ENCODE measurements around the gene DNAJB8. TPM values are rescaled to one million over a fixed set of nuclear protein-coding genes. Genes with fewer than 3 reads are reported as not detected.

Gene DNAJB8
- total RNA-seq, 1 experiment from 2014 or later: not detected

- ChIA-PET CTCF (no interaction called here), POLR2A (ENCODE audit: unreplicated experiment) (no interaction called here)
- Histone ChIP-seq H3K9ac (ENCODE audit: low read length) (no peak overlapping the region), H3K79me2 (ENCODE audit: low read length) (no peaks in the 10 kb centered on the region), H3K4me3 (ENCODE audit: low read length) (no peak overlapping the region), H3K36me3 (ENCODE audit: low read depth, low read length) (no peaks in the 10 kb centered on the region), H3K27ac (ENCODE audit: low read length) (no peak overlapping the region), H3K4me1 (ENCODE audit: insufficient read depth, low read length) (peaks cover 10% of the 10 kb centered on the region), H2AFZ (ENCODE audit: low read length) (no peak overlapping the region), H4K20me1 (ENCODE audit: low read length) (no peaks in the 10 kb centered on the region), H3K9me3 (ENCODE audit: low read length) (no peaks in the 10 kb centered on the region), H3F3A (ENCODE audit: low read length, unreplicated experiment) (no peaks in the 10 kb centered on the region), H3K9me2 (replicated peaks; ENCODE audit: low read length) (no peaks in the 10 kb centered on the region), H3K4me2 (ENCODE audit: low read length) (no peak overlapping the region), H3K27me3 (ENCODE audit: low read length) (no peaks in the 10 kb centered on the region)
- DNase-seq (no peak), ATAC-seq (no peak)
- BruUV-seq (replicated peaks): no TSS peak
- TF ChIP-seq, protein P1, sequence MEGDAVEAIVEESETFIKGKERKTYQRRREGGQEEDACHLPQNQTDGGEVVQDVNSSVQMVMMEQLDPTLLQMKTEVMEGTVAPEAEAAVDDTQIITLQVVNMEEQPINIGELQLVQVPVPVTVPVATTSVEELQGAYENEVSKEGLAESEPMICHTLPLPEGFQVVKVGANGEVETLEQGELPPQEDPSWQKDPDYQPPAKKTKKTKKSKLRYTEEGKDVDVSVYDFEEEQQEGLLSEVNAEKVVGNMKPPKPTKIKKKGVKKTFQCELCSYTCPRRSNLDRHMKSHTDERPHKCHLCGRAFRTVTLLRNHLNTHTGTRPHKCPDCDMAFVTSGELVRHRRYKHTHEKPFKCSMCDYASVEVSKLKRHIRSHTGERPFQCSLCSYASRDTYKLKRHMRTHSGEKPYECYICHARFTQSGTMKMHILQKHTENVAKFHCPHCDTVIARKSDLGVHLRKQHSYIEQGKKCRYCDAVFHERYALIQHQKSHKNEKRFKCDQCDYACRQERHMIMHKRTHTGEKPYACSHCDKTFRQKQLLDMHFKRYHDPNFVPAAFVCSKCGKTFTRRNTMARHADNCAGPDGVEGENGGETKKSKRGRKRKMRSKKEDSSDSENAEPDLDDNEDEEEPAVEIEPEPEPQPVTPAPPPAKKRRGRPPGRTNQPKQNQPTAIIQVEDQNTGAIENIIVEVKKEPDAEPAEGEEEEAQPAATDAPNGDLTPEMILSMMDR (conservative IDR thresholded peaks at IDR 0.05; ENCODE audit: low read depth, low read length): no peak
- TF ChIP-seq EZH2 (IDR thresholded peaks at IDR 0.05; ENCODE audit: low read length, unreplicated experiment): no peak
- TF ChIP-seq EZH2phosphoT487 (IDR thresholded peaks at IDR 0.05; ENCODE audit: borderline replicate concordance, low read length): no peak
- intact Hi-C loops (cut with micrococcal nuclease): loop anchor here (10.0 kb wide), 1 partner anchor 78 kb away; no protein-coding TSS in a partner anchor
Measured at GRCh38 chr3:128506754-128507153, 40.1 kb upstream of the DNAJB8 start.

DNA sequence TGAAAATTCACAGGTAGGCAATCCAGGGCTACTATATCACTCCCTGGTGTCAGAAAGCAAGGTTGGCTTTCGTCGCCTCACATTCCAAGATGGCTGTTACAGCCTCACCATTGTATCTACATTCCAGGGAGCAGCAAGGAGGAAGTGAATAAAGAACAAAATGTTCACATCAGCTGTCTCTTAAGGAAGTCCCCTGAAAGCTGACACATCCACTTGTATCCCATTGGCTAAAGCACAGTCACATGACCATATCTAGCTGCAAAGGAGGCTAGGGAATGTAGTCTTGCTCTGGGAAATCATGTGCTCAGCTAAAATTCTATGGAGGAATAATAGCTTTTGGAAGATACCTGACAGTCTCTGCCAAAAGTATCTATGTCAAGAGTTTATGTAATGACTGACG lies 39.1 kb upstream of the DNAJB8 start:
- intact Hi-C loops (cut with micrococcal nuclease): loop anchor here (10.0 kb wide), 1 partner anchor 79 kb away; no protein-coding TSS in a partner anchor
- Histone ChIP-seq H3K27me3 (ENCODE audit: low read length) (no peaks in the 10 kb centered on the region), H2AFZ (ENCODE audit: low read length) (no peak overlapping the region), H3K9ac (ENCODE audit: low read length) (no peak overlapping the region), H3K36me3 (ENCODE audit: low read depth, low read length) (no peaks in the 10 kb centered on the region), H3K4me1 (ENCODE audit: insufficient read depth, low read length) (peaks cover 10% of the 10 kb centered on the region), H3K9me2 (replicated peaks; ENCODE audit: low read length) (no peaks in the 10 kb centered on the region), H3K79me2 (ENCODE audit: low read length) (no peaks in the 10 kb centered on the region), H3K27ac (ENCODE audit: low read length) (no peak overlapping the region), H3K9me3 (ENCODE audit: low read length) (no peaks in the 10 kb centered on the region), H3K4me2 (ENCODE audit: low read length) (no peak overlapping the region), H3K4me3 (ENCODE audit: low read length) (no peak overlapping the region), H3F3A (ENCODE audit: low read length, unreplicated experiment) (no peaks in the 10 kb centered on the region), H4K20me1 (ENCODE audit: low read length) (no peaks in the 10 kb centered on the region)
- TF ChIP-seq, protein P1 (conservative IDR thresholded peaks at IDR 0.05; ENCODE audit: low read depth, low read length): no peak
- TF ChIP-seq EZH2phosphoT487 (IDR thresholded peaks at IDR 0.05; ENCODE audit: borderline replicate concordance, low read length) (no peak), EZH2 (IDR thresholded peaks at IDR 0.05; ENCODE audit: low read length, unreplicated experiment) (no peak)
- POLR2A ChIA-PET (ENCODE audit: unreplicated experiment): no interaction called here
- no TSS peak for BruUV-seq (replicated peaks)
- ATAC-seq (no peak), DNase-seq (no peak)
- CTCF ChIA-PET: no interaction called here

DNA sequence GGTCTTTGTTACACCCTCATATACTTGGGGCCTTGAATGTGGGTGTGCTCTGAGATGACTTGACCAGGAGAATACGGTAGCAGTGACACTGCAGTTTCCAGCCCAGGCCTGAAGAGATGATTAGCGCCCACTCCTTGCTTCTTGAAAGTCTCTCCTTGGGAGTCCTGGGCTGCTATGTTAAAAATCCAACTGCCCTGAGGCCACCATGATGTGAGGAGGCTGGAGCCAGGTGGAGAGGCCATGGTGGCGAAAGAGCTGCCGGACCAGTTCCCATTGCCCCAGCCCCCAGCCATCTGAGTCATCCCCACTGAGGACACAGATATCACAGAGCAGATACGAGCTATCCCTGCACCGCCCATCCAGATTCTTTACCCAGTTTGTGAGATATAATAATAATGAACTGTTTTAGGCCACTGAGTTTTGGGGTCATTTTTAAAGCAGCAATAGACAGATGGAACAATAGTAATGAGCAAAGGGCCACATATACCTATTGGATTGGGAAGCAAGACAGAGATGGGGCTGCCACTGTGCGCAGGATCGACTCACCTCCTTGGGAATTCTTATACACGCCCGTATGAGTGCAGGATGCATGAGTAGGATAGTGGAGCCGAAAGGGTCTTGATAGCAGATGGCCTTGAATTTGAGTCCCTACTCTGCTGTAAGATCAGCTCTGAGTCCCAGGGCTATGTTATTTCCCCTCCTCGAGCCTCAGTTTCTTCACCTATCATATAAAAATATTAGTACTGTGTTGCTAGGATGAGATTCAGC lies 38.5 kb upstream of the DNAJB8 start:
- no peak overlapping the region for H3K4me2 ChIP-seq (ENCODE audit: low read length)
- intact Hi-C loops (cut with micrococcal nuclease): loop anchor here (10.0 kb wide), 1 partner anchor 80 kb away; no protein-coding TSS in a partner anchor
- H3K9me3 ChIP-seq (ENCODE audit: low read length): no peaks in the 10 kb centered on the region
- no peaks in the 10 kb centered on the region for H3F3A ChIP-seq (ENCODE audit: low read length, unreplicated experiment)
- no peak overlapping the region for H3K9ac ChIP-seq (ENCODE audit: low read length)
- no peaks in the 10 kb centered on the region for H3K27me3 ChIP-seq (ENCODE audit: low read length)
- no peak overlapping the region for H2AFZ ChIP-seq (ENCODE audit: low read length)
- H4K20me1 ChIP-seq (ENCODE audit: low read length): no peaks in the 10 kb centered on the region
- peak; percentile 60 for DNase-seq
- H3K79me2 ChIP-seq (ENCODE audit: low read length): no peaks in the 10 kb centered on the region
- no TSS peak for BruUV-seq (replicated peaks)
- TF ChIP-seq, protein P1 (conservative IDR thresholded peaks at IDR 0.05; ENCODE audit: low read depth, low read length): no peak
- no peak for TF ChIP-seq EZH2 (IDR thresholded peaks at IDR 0.05; ENCODE audit: low read length, unreplicated experiment)
- TF ChIP-seq EZH2phosphoT487 (IDR thresholded peaks at IDR 0.05; ENCODE audit: borderline replicate concordance, low read length): no peak
- H3K4me3 ChIP-seq (ENCODE audit: low read length): no peak overlapping the region
- ChIA-PET CTCF (no interaction called here), POLR2A (ENCODE audit: unreplicated experiment) (no interaction called here)
- no peak overlapping the region for H3K27ac ChIP-seq (ENCODE audit: low read length)
- H3K4me1 ChIP-seq (ENCODE audit: insufficient read depth, low read length): peaks cover 10% of the 10 kb centered on the region
- H3K36me3 ChIP-seq (ENCODE audit: low read depth, low read length): no peaks in the 10 kb centered on the region
- no peak for ATAC-seq
- no peaks in the 10 kb centered on the region for H3K9me2 ChIP-seq (replicated peaks; ENCODE audit: low read length)

Measured in PC-3 (cell line).